Esophagus squamous epithelium (tissue), 5 donors: ENCODE measurements around the gene SEMA4F. TPM values are rescaled to one million over a fixed set of nuclear protein-coding genes. Genes with fewer than 3 reads are reported as not detected.
A peak's percentile ranks its signal among the peaks of the same experiment; 100 is the strongest.

ENCODE experiments used
- DNase-seq: peaks from one replicate; lab custom pipeline; 2025; lab: John Stamatoyannopoulos, UW
- H3K27ac ChIP-seq, 4 donors: fragments of 200-600 bp; sonication (generic); one replicate each; pipeline ENCODE4 v1.5.1; 2016 to 2019; ENCODE audit warnings: mild to moderate bottlenecking in 1 of 4
- H3K27me3 ChIP-seq, 4 donors: fragments of 200-600 bp; sonication (generic); 1 replicate in 3 of 4; 2 replicates in 1 of 4; pipeline versions ENCODE4 v1.5.1 to v1.6.0; 2017 to 2021; ENCODE audit warnings: antibody characterized with exemption in 1 of 4
- H3K36me3 ChIP-seq, 3 donors: fragments of 200-600 bp; sonication (generic); one replicate each; pipeline ENCODE4 v1.5.1; 2016 to 2019
- H3K4me1 ChIP-seq, 3 donors: fragments of 200-600 bp; sonication (generic); one replicate each; pipeline ENCODE4 v1.5.1; 2017 to 2019
- H3K4me3 ChIP-seq, 4 donors: fragments of 200-600 bp; sonication (generic); 1 replicate in 3 of 4; 2 replicates in 1 of 4; pipeline ENCODE4 v1.5.1; 2016 to 2019; ENCODE audit warnings: mild to moderate bottlenecking in 2 of 4, moderate library complexity in 1 of 4
- H3K9me3 ChIP-seq, 3 donors: fragments of 200-600 bp; sonication (generic); one replicate each; pipeline ENCODE4 v1.5.1; 2016 to 2019
- CTCF ChIP-seq, 6 experiments: fragments of 450-650 bp in 4 of 6; fragments of 200-600 bp in 2 of 6; sonication (generic) in 2 of 6; IDR thresholded peaks; one replicate each; pipeline ENCODE4 v1.5.1; 2016 to 2019; ENCODE audit warnings: antibody characterized with exemption in 6 of 6, mild to moderate bottlenecking in 4 of 6, moderate library complexity in 4 of 6
- POLR2A ChIP-seq, 4 donors: fragments of 450-650 bp; IDR thresholded peaks; one replicate each; pipeline ENCODE4 v1.6.1; 2017; ENCODE audit warnings: antibody characterized with exemption in 4 of 4, mild to moderate bottlenecking in 4 of 4, moderate library complexity in 3 of 4
- WGBS, 2 donors: methylation state at CpG; one replicate each; pipeline ENCODE4 v1.1.5; 2018; 5-methylcytosine and 5-hydroxymethylcytosine counted together
- intact Hi-C: fragments of 100-400 bp; cut with DNase I; formaldehyde crosslinking; loops from one replicate; pipeline ENCODE4 v1.15.0; 2022
- total RNA-seq, 4 donors: library from RNA; depleted of rRNA; stranded (reverse); fragments of >200 nt; gene quantifications; one replicate each; pipeline ENCODE4 v1.1.0, GENCODE V29; 2016
- donor health status: DM: yes; HTN: yes; CAD: no.

The SEMA4F gene
- total RNA-seq, 4 donors from 2014 or later, result 0.42 to 6.1 (median 1.7) TPM

- no peak overlapping the region for H3K27ac ChIP-seq
- intact Hi-C loops, result no loop called here
- 93% methylated on average over 13 of the region's 13 CpGs for WGBS, 2 donors
- H3K27me3 ChIP-seq, result peaks cover 0 to 55% (median 4%) of the 10 kb centered on the region in 4 donors
- no peak for DNase-seq
- no peak for TF ChIP-seq POLR2A (IDR thresholded peaks at IDR 0.05)
- no peak for TF ChIP-seq CTCF (IDR thresholded peaks at IDR 0.05)
- no peak overlapping the region for H3K4me3 ChIP-seq
- peaks cover 0 to 8% (median 4%) of the 10 kb centered on the region in 3 donors for H3K4me1 ChIP-seq
- no peaks in the 10 kb centered on the region for H3K36me3 ChIP-seq
- H3K9me3 ChIP-seq, result no peaks in the 10 kb centered on the region
Observed at GRCh38 chr2:74646834-74647482, 7.1 kb upstream of the SEMA4F start.

- intact Hi-C loops, result no loop called here
- TF ChIP-seq CTCF (IDR thresholded peaks at IDR 0.05), result no peak
- no peak for TF ChIP-seq POLR2A (IDR thresholded peaks at IDR 0.05)
- 30 to 55% methylated on average over 5 to 9 of the region's 45 CpGs for WGBS, 2 donors
- no peaks in the 10 kb centered on the region for H3K9me3 ChIP-seq
- H3K4me3 ChIP-seq, result peak within 1 kb of the TSS in 3 of 4 donors; percentile 14 to 40 (median 27)
- peaks cover 0 to 8% (median 4%) of the 10 kb centered on the region in 3 donors for H3K4me1 ChIP-seq
- DNase-seq, result no peak
- H3K27me3 ChIP-seq, result peaks cover 0 to 54% (median 4%) of the 10 kb centered on the region in 4 donors
- H3K27ac ChIP-seq, result no peak within 1 kb of the TSS
- H3K36me3 ChIP-seq, result no peaks in the 10 kb centered on the region
Observed at GRCh38 chr2:74648009-74648443, 6.0 kb upstream of the SEMA4F start, which contains the start of gene M1AP. M1AP (minus strand) TSS chr2:74648330; CDS start chr2:74640275, 8,055 bp downstream.

GRCh38 chr2:74653589-74653984 is 460 bp upstream of the SEMA4F start:
- Histone ChIP-seq H3K4me3 (peak overlapping the region; percentile 43 to 74 (median 70)), H3K27me3 (peaks cover 0 to 28% (median 2%) of the 10 kb centered on the region in 4 donors), H3K4me1 (peaks cover 7 to 20% (median 8%) of the 10 kb centered on the region in 3 donors), H3K27ac (peak overlapping the region in 2 of 4 donors; percentile 9 to 62), H3K36me3 (no peaks in the 10 kb centered on the region), H3K9me3 (no peaks in the 10 kb centered on the region)
- no peak for DNase-seq
- TF ChIP-seq CTCF (IDR thresholded peaks at IDR 0.05) (no peak), POLR2A (IDR thresholded peaks at IDR 0.05) (no peak)
- WGBS, 2 donors, result 6 to 11% methylated on average over 15 of the region's 15 CpGs
- intact Hi-C loops, result no loop called here

GRCh38 chr2:74655579-74655978 is 1.5 kb downstream of the SEMA4F start:
- Histone ChIP-seq H3K27ac (no peak overlapping the region), H3K36me3 (no peaks in the 10 kb centered on the region), H3K27me3 (peaks cover 0 to 11% (median 0%) of the 10 kb centered on the region in 4 donors), H3K4me1 (peaks cover 7 to 20% (median 8%) of the 10 kb centered on the region in 3 donors), H3K4me3 (no peak overlapping the region), H3K9me3 (no peaks in the 10 kb centered on the region)
- DNase-seq, result no peak
- intact Hi-C loops, result no loop called here
- WGBS, 2 donors, result 85 to 100% methylated on average over 1 of the region's 1 CpG
- TF ChIP-seq POLR2A (IDR thresholded peaks at IDR 0.05) (no peak), CTCF (IDR thresholded peaks at IDR 0.05) (no peak)

GRCh38 chr2:74658516-74658915 is 4.5 kb downstream of the SEMA4F start:
- peaks cover 0 to 1% (median 0%) of the 10 kb centered on the region in 3 donors for H3K36me3 ChIP-seq
- intact Hi-C loops, result no loop called here
- no peak for DNase-seq
- H3K4me1 ChIP-seq, result peaks cover 7 to 18% (median 8%) of the 10 kb centered on the region in 3 donors
- H3K27ac ChIP-seq, result no peak overlapping the region
- TF ChIP-seq POLR2A (IDR thresholded peaks at IDR 0.05) (no peak), CTCF (IDR thresholded peaks at IDR 0.05) (no peak)
- no peaks in the 10 kb centered on the region for H3K9me3 ChIP-seq
- WGBS, 2 donors, result 91 to 95% methylated on average over 2 of the region's 2 CpGs
- H3K4me3 ChIP-seq, result no peak overlapping the region
- H3K27me3 ChIP-seq, result peaks cover 0 to 11% (median 0%) of the 10 kb centered on the region in 4 donors
